PC-9 (cell line): ENCODE data around the gene USP17L11.
"Not testable (repeated sequence)": the region's sequence is repeated elsewhere in the genome, so short reads cannot be mapped to it uniquely, and the experiment has no call there.

Experiments used
- CTCF ChIP-seq: fragments of 200-600 bp; sonication (generic); conservative IDR thresholded peaks from 2 replicates; pipeline ENCODE4 v1.6.1; 2017; ENCODE audit warnings: mixed run types, antibody characterized with exemption, mild to moderate bottlenecking, moderate library complexity
- EZH2 ChIP-seq: fragments of 200-600 bp; sonication (generic); IDR thresholded peaks from 2 replicates; pipeline ENCODE4 v1.8.0; 2017; ENCODE audit warnings: antibody characterized with exemption, low read depth

GRCh38 chr4:9165990-9166389 is 49.2 kb upstream of the USP17L11 start:
- TF ChIP-seq CTCF, EZH2: not testable (repeated sequence)
